DOHH2 (cell line): ENCODE measurements around the gene SLC25A17.

Source experiments
- H3F3A ChIP-seq: fragments of 200-600 bp; sonication (generic), shearing (Covaris generic); 2 replicates; pipeline ENCODE4 v1.6.0; 2016; ENCODE audit warnings: antibody characterized with exemption, mild to moderate bottlenecking; ENCODE audit not compliant: control insufficient read depth, insufficient read depth
- H3K27ac ChIP-seq: fragments of 200-600 bp; sonication (generic); 2 replicates; pipeline ENCODE4 v1.5.1; 2014; ENCODE audit warnings: low read depth, mild to moderate bottlenecking, low read length, moderate library complexity
- H3K27me3 ChIP-seq: fragments of 200-600 bp; sonication (generic); 2 replicates; pipeline ENCODE4 v1.6.1; 2014; ENCODE audit warnings: mild to moderate bottlenecking, low read length, mixed read lengths; ENCODE audit not compliant: control insufficient read depth
- H3K36me3 ChIP-seq: fragments of 200-600 bp; sonication (generic); 2 replicates; pipeline ENCODE4 v1.6.1; 2014; ENCODE audit warnings: mild to moderate bottlenecking, low read length, moderate library complexity, mixed read lengths; ENCODE audit not compliant: control insufficient read depth
- H3K4me1 ChIP-seq: fragments of 200-600 bp; sonication (generic); 2 replicates; pipeline ENCODE4 v1.6.1; 2014; ENCODE audit warnings: mild to moderate bottlenecking, low read length, mixed read lengths; ENCODE audit not compliant: control insufficient read depth
- H3K4me2 ChIP-seq: fragments of 200-600 bp; sonication (generic); 2 replicates; pipeline ENCODE4 v1.6.0; 2014; ENCODE audit warnings: mild to moderate bottlenecking, low read length, moderate library complexity
- H3K4me3 ChIP-seq: fragments of 200-600 bp; sonication (generic); 2 replicates; pipeline ENCODE4 v1.5.1; 2014; ENCODE audit warnings: mild to moderate bottlenecking, low read length, mixed read lengths
- H3K79me2 ChIP-seq: fragments of 200-600 bp; sonication (generic); 2 replicates; pipeline ENCODE4 v1.6.1; 2014; ENCODE audit warnings: mild to moderate bottlenecking, low read length, mixed read lengths; ENCODE audit not compliant: control insufficient read depth
- H3K9me2 ChIP-seq: fragments of 200-600 bp; sonication (generic); replicated peaks from 2 replicates; pipeline ENCODE4 v1.6.1; 2014; ENCODE audit warnings: mild to moderate bottlenecking, low read length, mixed read lengths; ENCODE audit not compliant: control insufficient read depth
- H3K9me3 ChIP-seq: fragments of 200-600 bp; sonication (generic); 2 replicates; pipeline ENCODE4 v1.6.1; 2014; ENCODE audit warnings: antibody characterized with exemption, low read length, mixed read lengths; ENCODE audit not compliant: control insufficient read depth, insufficient read depth
- H4K20me1 ChIP-seq: fragments of 200-600 bp; sonication (generic); 2 replicates; pipeline ENCODE4 v1.6.0; 2014; ENCODE audit warnings: low read depth, mild to moderate bottlenecking, antibody characterized with exemption, low read length, moderate library complexity; ENCODE audit not compliant: control insufficient read depth, insufficient read depth
- EZH2phosphoT487 ChIP-seq: fragments of 200-600 bp; sonication (generic); IDR thresholded peaks from 2 replicates; pipeline ENCODE4 v1.6.1; 2017; ENCODE audit warnings: borderline replicate concordance, mild to moderate bottlenecking, antibody characterized with exemption, low read length, moderate library complexity, mixed read lengths
- TF ChIP-seq, protein P1 (sequence below): fragments of 200-600 bp; sonication (generic); IDR thresholded peaks from one replicate; pipeline ENCODE4 v1.5.1; 2014; ENCODE audit warnings: antibody characterized with exemption, mild to moderate bottlenecking, low read depth, low read length; ENCODE audit not compliant: poor library complexity, severe bottlenecking

The SLC25A17 gene

DNA sequence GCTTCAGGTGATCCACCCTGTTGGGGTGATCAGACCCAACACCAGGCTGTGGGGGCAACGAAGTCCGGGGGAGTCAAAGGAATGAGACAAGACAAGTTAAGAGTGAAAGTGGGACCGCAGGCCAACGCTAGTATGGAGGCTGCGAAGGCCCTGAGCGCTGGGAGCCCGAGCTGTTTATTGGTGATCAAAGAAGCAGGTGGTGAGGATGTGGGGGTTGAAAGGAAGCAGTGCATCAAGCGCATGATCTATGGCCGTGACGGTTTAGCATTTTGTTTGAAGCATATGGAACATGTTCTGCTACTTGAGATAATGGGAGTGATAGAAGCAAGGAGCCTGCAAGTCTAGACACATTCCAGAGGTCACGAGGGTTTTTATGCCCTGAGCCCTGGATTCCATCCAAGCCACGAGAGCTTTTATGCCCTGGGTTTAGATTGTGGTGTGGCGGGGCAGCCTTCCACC lies 90.4 kb downstream of the SLC25A17 start:
- H3F3A ChIP-seq = no peaks in the 10 kb centered on the region
- no peaks in the 10 kb centered on the region for H3K9me3 ChIP-seq
- H4K20me1 ChIP-seq = no peaks in the 10 kb centered on the region
- no peak overlapping the region for H3K27ac ChIP-seq
- TF ChIP-seq, protein P1, sequence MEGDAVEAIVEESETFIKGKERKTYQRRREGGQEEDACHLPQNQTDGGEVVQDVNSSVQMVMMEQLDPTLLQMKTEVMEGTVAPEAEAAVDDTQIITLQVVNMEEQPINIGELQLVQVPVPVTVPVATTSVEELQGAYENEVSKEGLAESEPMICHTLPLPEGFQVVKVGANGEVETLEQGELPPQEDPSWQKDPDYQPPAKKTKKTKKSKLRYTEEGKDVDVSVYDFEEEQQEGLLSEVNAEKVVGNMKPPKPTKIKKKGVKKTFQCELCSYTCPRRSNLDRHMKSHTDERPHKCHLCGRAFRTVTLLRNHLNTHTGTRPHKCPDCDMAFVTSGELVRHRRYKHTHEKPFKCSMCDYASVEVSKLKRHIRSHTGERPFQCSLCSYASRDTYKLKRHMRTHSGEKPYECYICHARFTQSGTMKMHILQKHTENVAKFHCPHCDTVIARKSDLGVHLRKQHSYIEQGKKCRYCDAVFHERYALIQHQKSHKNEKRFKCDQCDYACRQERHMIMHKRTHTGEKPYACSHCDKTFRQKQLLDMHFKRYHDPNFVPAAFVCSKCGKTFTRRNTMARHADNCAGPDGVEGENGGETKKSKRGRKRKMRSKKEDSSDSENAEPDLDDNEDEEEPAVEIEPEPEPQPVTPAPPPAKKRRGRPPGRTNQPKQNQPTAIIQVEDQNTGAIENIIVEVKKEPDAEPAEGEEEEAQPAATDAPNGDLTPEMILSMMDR = no peak
- H3K79me2 ChIP-seq = no peaks in the 10 kb centered on the region
- no peaks in the 10 kb centered on the region for H3K36me3 ChIP-seq
- no peaks in the 10 kb centered on the region for H3K27me3 ChIP-seq
- no peaks in the 10 kb centered on the region for H3K9me2 ChIP-seq
- no peak overlapping the region for H3K4me2 ChIP-seq
- H3K4me3 ChIP-seq = no peak overlapping the region
- 0 out of 2 replicates have a peak, but pooled peaks cover 4% of the 10 kb centered on the region for H3K4me1 ChIP-seq

DNA sequence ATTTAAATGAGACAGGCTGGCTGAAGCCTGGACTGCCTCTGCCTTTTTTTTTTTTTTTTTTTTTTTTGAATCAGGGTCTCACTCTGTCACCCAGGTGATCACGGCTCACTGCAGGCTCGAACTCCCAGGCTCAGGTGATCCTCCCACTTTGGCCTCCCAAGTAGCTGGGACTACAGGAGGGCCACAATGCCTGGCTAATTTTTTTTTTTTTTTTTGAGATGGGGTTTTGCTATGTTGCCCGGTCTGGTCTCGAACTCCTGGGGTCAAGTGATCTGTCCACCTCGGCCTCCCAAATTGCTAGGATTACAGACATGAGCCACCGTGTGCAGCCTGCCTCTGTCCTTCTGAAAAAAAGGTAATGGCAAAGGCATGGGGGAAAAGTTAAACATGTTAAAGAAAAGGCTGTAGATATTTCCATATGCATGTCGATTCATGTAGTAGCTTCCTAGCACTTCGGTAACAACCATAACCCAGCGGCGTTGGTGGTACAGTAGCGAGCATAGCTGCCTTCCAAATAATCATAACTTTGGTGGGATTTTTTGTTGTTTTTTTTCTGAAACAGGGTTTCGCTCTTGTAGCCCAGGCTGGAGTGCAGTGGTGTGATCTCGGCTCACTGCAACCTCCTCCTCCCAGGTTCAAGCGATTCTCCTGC lies 91.1 kb downstream of the SLC25A17 start:
- H3K4me3 ChIP-seq = no peak overlapping the region
- no peaks in the 10 kb centered on the region for H3K27me3 ChIP-seq
- no peak overlapping the region for H3K4me2 ChIP-seq
- H3K79me2 ChIP-seq = no peaks in the 10 kb centered on the region
- H3K9me3 ChIP-seq = no peaks in the 10 kb centered on the region
- H3K36me3 ChIP-seq = no peaks in the 10 kb centered on the region
- 0 out of 2 replicates have a peak, but pooled peaks cover 4% of the 10 kb centered on the region for H3K4me1 ChIP-seq
- no peak overlapping the region for H3K27ac ChIP-seq
- H4K20me1 ChIP-seq = no peaks in the 10 kb centered on the region
- no peaks in the 10 kb centered on the region for H3K9me2 ChIP-seq
- H3F3A ChIP-seq = no peaks in the 10 kb centered on the region
- TF ChIP-seq EZH2phosphoT487 = no peak
- TF ChIP-seq, protein P1 = no peak

DNA sequence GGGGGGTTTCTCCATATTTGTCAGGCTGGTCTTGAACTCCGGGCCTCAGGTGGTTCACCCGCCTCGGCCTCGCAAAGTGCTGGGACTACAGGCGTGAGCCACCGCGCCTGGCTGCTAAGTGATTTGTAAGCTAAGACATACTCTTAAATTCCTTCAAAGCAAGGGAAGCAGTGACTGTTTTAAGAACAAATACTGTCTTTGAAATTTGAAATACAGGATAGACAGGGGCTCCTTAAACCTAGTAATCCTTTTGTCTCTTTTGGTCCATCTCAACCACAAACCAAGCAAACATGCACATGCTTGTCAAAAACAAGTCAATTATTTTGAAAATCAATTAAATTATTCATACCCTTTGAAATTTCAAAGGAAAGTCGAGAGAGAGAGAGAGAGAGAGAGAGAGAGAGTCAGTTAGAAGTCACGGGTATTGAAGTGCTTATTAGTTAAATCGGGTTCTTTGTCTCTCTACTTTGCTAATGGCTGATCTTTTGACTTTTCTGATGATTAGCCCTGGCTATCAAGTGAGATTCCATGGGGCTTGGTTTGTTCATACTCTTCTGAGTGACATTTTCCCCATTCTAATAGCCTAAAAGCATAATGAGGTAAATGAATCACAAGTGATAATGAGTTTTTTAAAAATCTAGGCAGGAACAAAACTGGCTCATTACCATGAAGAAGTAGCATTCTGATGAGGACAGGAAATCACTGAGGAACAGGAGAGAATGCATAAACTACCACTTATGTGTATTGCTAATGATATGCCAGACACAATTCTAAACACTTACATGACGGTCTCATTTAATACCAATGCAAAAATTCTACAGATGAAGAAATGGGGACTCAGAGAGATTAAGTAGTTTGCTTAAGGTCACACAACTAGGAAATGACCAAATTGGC lies 91.8 kb downstream of the SLC25A17 start:
- no peaks in the 10 kb centered on the region for H3K9me3 ChIP-seq
- H3K27ac ChIP-seq = no peak overlapping the region
- no peaks in the 10 kb centered on the region for H4K20me1 ChIP-seq
- no peaks in the 10 kb centered on the region for H3K4me1 ChIP-seq
- H3K36me3 ChIP-seq = no peaks in the 10 kb centered on the region
- H3K4me3 ChIP-seq = no peak overlapping the region
- H3K79me2 ChIP-seq = no peaks in the 10 kb centered on the region
- H3K9me2 ChIP-seq = no peaks in the 10 kb centered on the region
- H3F3A ChIP-seq = no peaks in the 10 kb centered on the region
- TF ChIP-seq EZH2phosphoT487 = no peak
- TF ChIP-seq, protein P1 = no peak
- H3K4me2 ChIP-seq = no peak overlapping the region
- H3K27me3 ChIP-seq = no peaks in the 10 kb centered on the region
